ENCODE data around the gene FGR. TPM values are rescaled to one million over a fixed set of nuclear protein-coding genes. Genes with fewer than 3 reads are reported as not detected.

Gene FGR
- total RNA-seq, 1 experiment from 2014 or later: not detected

DNA sequence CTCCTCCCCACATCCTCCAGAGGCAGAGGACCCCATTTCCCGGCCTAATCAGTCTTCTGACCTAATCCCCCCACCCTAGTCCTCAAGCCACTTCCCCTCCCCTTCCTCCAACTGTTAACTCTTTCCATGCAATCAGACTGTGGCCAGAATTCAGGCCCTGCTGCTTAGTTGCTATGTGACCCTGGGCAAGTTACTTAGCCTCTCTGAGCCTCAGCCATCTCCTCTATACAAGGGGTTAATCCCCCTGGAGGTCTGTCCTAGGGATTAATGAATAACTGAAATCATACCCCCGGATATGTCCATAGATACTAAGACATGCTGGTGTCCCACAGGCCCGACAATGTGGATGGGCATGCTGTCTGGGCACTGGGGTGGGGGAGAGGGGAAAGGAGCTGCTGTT, 49.3 kb downstream of the FGR start (continued):
- TF ChIP-seq EGR1 (IDR thresholded peaks at IDR 0.05; ENCODE audit: low read depth) (no peak), EZH2phosphoT487 (IDR thresholded peaks at IDR 0.05; ENCODE audit: borderline replicate concordance) (no peak), JUND (IDR thresholded peaks at IDR 0.05) (no peak), ZFX (IDR thresholded peaks at IDR 0.05) (no peak)

DNA sequence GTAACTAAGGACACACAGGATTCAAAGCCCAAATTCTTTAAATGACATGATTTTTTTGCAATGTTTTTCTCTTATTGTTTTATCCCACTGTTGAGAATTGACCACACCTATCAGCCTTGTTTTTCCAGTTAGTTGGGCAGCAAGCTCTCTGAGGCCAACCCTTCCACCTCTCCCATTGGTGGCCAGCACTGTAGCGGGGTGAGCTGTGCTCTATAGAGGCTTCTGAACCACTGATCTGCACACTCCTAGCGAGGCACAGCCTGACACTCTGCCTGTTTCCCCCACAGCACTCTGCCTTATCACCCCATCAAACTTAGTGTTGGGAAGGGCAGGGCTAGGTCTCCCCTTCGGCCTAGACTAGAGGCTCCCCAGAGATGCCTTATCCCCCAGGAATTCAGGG, 50.5 kb downstream of the FGR start:
- Histone ChIP-seq H3K9me3 (ENCODE audit: control insufficient read depth in 1 of 2, insufficient read depth in 1 of 2, low read depth in 1 of 2, low read length in 2 of 2) (no peaks in the 10 kb centered on the region), H3K4me3 (replicated peaks in 1 of 2; ENCODE audit: low read depth in 1 of 2, low read length in 2 of 2) (no peak overlapping the region), H3K4me1 (ENCODE audit: control insufficient read depth in 1 of 2, insufficient read depth in 2 of 2, low read length in 2 of 2) (peaks cover 6 to 16% of the 10 kb centered on the region in 2 experiments; a peak in 2 of 4 replicates), H3K79me2 (ENCODE audit: insufficient read depth, low read length) (peaks cover 48% of the 10 kb centered on the region), H3K9me2 (ENCODE audit: insufficient read depth) (no peaks in the 10 kb centered on the region), H3K36me3 (ENCODE audit: control insufficient read depth in 1 of 2, insufficient read depth in 2 of 2, low read length in 2 of 2) (0 out of 4 replicates have a peak, but pooled peaks cover 0 to 7% of the 10 kb centered on the region in 2 experiments), H2AFZ (ENCODE audit: low read depth, low read length, poor library complexity, severe bottlenecking) (no peak overlapping the region), H3K27me3 (ENCODE audit: insufficient read depth, low read length) (no peaks in the 10 kb centered on the region), H3K9ac (ENCODE audit: low read length) (no peak overlapping the region), H3K4me2 (ENCODE audit: low read length) (no peak overlapping the region), H4K20me1 (ENCODE audit: insufficient read depth) (0 out of 2 replicates have a peak, but pooled peaks cover 4% of the 10 kb centered on the region), H3K27ac (ENCODE audit: low read depth, low read length) (no peak overlapping the region)
- POLR2A ChIA-PET: no interaction called here
- DNase-seq (ENCODE audit: low read depth, low spot score) (no peak), ATAC-seq (no peak)
- TF ChIP-seq, protein P1, sequence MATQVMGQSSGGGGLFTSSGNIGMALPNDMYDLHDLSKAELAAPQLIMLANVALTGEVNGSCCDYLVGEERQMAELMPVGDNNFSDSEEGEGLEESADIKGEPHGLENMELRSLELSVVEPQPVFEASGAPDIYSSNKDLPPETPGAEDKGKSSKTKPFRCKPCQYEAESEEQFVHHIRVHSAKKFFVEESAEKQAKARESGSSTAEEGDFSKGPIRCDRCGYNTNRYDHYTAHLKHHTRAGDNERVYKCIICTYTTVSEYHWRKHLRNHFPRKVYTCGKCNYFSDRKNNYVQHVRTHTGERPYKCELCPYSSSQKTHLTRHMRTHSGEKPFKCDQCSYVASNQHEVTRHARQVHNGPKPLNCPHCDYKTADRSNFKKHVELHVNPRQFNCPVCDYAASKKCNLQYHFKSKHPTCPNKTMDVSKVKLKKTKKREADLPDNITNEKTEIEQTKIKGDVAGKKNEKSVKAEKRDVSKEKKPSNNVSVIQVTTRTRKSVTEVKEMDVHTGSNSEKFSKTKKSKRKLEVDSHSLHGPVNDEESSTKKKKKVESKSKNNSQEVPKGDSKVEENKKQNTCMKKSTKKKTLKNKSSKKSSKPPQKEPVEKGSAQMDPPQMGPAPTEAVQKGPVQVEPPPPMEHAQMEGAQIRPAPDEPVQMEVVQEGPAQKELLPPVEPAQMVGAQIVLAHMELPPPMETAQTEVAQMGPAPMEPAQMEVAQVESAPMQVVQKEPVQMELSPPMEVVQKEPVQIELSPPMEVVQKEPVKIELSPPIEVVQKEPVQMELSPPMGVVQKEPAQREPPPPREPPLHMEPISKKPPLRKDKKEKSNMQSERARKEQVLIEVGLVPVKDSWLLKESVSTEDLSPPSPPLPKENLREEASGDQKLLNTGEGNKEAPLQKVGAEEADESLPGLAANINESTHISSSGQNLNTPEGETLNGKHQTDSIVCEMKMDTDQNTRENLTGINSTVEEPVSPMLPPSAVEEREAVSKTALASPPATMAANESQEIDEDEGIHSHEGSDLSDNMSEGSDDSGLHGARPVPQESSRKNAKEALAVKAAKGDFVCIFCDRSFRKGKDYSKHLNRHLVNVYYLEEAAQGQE (IDR thresholded peaks at IDR 0.05; ENCODE audit: low read depth): no peak
- no peak for TF ChIP-seq CEBPB (IDR thresholded peaks at IDR 0.05; ENCODE audit: low read depth)
- TF ChIP-seq FOSL1 (IDR thresholded peaks at IDR 0.05; ENCODE audit: low read depth): no peak
- no peak for TF ChIP-seq SRF (IDR thresholded peaks at IDR 0.05; ENCODE audit: low read depth)
- TF ChIP-seq, protein P2, sequence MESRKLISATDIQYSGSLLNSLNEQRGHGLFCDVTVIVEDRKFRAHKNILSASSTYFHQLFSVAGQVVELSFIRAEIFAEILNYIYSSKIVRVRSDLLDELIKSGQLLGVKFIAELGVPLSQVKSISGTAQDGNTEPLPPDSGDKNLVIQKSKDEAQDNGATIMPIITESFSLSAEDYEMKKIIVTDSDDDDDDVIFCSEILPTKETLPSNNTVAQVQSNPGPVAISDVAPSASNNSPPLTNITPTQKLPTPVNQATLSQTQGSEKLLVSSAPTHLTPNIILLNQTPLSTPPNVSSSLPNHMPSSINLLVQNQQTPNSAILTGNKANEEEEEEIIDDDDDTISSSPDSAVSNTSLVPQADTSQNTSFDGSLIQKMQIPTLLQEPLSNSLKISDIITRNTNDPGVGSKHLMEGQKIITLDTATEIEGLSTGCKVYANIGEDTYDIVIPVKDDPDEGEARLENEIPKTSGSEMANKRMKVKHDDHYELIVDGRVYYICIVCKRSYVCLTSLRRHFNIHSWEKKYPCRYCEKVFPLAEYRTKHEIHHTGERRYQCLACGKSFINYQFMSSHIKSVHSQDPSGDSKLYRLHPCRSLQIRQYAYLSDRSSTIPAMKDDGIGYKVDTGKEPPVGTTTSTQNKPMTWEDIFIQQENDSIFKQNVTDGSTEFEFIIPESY (IDR thresholded peaks at IDR 0.05; ENCODE audit: extremely low read depth, insufficient replicate concordance, low read length): no peak
- TF ChIP-seq, protein P3, sequence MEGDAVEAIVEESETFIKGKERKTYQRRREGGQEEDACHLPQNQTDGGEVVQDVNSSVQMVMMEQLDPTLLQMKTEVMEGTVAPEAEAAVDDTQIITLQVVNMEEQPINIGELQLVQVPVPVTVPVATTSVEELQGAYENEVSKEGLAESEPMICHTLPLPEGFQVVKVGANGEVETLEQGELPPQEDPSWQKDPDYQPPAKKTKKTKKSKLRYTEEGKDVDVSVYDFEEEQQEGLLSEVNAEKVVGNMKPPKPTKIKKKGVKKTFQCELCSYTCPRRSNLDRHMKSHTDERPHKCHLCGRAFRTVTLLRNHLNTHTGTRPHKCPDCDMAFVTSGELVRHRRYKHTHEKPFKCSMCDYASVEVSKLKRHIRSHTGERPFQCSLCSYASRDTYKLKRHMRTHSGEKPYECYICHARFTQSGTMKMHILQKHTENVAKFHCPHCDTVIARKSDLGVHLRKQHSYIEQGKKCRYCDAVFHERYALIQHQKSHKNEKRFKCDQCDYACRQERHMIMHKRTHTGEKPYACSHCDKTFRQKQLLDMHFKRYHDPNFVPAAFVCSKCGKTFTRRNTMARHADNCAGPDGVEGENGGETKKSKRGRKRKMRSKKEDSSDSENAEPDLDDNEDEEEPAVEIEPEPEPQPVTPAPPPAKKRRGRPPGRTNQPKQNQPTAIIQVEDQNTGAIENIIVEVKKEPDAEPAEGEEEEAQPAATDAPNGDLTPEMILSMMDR (IDR thresholded peaks at IDR 0.05 in 2 of 3, conservative IDR thresholded peaks at IDR 0.05 in 1 of 3; ENCODE audit: borderline replicate concordance in 1 of 3, insufficient read depth in 1 of 3, low read depth in 2 of 3, low read length in 2 of 3): no peak
- TF ChIP-seq, protein P4, sequence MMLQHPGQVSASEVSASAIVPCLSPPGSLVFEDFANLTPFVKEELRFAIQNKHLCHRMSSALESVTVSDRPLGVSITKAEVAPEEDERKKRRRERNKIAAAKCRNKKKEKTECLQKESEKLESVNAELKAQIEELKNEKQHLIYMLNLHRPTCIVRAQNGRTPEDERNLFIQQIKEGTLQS (IDR thresholded peaks at IDR 0.05): no peak
- TF ChIP-seq ZNF274 (IDR thresholded peaks at IDR 0.05; ENCODE audit: low read depth, low read length): no peak
- CTCF ChIA-PET: interaction anchor here (0.8 kb wide), 1 partner anchor 16 kb away, joined by 4 read pairs; no protein-coding TSS in a partner anchor
- RAD21 ChIA-PET (ENCODE audit: low non-redundant PET in 1 of 2, low total read pairs in 2 of 2, uncharacterized antibody in 2 of 2, unreplicated experiment in 2 of 2): no interaction called here
- intact Hi-C loops (cut with micrococcal nuclease): no loop called here
- BruUV-seq (replicated peaks): no TSS peak
